SK-N-MC (cell line): Measurements from ENCODE around the gene TNIK.

Experiments
- EZH2 ChIP-seq: fragments of 200-600 bp; sonication (generic); IDR thresholded peaks from one replicate; pipeline ENCODE4 v1.6.1; 2017; ENCODE audit warnings: antibody characterized with exemption
- FOXP2 ChIP-seq: optimal IDR thresholded peaks from 2 replicates; pipeline ENCODE3; 2011; ENCODE audit warnings: mild to moderate bottlenecking, moderate library complexity; ENCODE audit not compliant: insufficient read depth; ENCODE audit errors: extremely low read length, control extremely low read depth
- POLR2AphosphoS5 ChIP-seq: IDR thresholded peaks from 2 replicates; pipeline ENCODE4 v1.6.1; 2012; ENCODE audit warnings: mild to moderate bottlenecking, low read depth, low read length, borderline replicate concordance

DNA sequence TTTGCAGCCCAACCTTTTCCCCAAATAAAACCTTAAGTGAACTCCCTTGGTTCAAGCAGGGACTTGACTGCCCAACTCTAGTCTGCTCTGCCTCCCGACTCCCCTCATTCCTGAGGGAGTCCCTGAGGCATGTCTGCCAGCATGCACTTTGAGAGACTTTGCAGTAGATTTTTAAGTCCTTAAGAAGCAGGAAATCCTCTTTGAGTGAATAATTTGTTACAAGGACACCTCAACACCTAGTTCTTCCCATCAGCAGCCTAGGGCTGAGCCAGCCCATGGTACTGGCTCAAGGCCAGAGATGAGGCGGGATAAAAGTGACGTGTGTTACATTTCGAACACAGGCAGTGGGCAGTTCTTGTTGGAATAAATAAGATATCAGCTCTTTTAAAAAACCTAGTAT is 229.3 kb downstream of the TNIK start:
- no peak for TF ChIP-seq EZH2
- TF ChIP-seq POLR2AphosphoS5 = no peak
- no peak for TF ChIP-seq FOXP2
